Occipital lobe (tissue), 2 donors: ENCODE data around the gene SLC2A6. TPM values are rescaled to one million over a fixed set of nuclear protein-coding genes. Genes with fewer than 3 reads are reported as not detected.

Experiments used
- DNase-seq: peaks from one replicate; lab custom pipeline; 2025; lab: John Stamatoyannopoulos, UW
- total RNA-seq: library from RNA; depleted of rRNA; stranded (reverse); fragments of >200 nt; gene quantifications from one replicate; pipeline ENCODE4 v1.2.3, GENCODE V29; 2014

SLC2A6 gene
- total RNA-seq, 1 donor from 2014 or later = 17.2 TPM

GRCh38 chr9:133499132-133499891 is 20.4 kb upstream of the SLC2A6 start:
- no peak for DNase-seq

DNA sequence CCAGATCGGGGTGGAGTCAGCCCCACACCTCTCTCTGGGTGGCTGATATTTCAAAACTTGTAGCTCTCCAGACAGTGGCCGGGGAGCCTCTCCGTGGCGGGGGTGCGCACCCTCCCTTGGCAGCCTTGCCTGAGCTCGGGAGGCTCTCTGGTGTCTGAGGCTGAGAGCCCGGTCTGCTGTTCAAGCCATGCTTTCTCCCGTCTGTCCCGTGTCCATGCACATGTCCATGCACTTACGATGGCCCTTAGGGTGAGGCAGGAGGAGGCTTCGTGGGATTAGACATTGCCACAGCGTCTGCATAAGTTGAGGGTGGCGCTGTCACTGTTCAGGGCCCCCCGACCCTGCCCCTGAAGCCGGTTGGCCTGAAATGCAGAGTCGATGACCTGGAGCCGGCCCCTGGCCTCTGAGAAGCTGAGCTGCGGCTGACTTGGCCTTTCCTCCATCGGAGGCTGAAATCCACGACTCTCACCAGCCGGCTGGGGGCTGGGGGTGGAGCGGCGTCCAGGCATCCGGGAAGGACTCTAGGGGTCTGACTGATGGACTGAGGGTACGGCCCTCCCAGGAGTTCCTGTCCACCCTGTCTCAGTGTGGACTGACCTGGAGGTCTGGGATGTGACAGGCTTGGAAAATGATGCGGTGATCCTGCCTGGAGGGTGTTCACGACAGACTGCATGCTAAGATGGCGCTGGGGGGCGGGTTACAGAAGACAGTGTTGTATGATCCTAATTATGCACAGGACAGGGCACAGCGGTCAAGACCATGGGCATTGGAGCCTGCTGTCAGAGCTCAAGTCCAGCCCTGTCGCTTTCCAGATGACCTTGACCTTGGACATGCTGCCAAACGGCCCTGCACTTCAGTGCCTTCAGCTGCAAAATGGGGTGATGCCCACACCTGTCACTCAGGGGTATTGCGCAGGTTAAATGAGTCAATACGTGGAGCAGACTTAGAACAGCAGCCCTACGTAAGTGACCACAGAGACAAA is 18.3 kb upstream of the SLC2A6 start:
- no peak for DNase-seq

DNA sequence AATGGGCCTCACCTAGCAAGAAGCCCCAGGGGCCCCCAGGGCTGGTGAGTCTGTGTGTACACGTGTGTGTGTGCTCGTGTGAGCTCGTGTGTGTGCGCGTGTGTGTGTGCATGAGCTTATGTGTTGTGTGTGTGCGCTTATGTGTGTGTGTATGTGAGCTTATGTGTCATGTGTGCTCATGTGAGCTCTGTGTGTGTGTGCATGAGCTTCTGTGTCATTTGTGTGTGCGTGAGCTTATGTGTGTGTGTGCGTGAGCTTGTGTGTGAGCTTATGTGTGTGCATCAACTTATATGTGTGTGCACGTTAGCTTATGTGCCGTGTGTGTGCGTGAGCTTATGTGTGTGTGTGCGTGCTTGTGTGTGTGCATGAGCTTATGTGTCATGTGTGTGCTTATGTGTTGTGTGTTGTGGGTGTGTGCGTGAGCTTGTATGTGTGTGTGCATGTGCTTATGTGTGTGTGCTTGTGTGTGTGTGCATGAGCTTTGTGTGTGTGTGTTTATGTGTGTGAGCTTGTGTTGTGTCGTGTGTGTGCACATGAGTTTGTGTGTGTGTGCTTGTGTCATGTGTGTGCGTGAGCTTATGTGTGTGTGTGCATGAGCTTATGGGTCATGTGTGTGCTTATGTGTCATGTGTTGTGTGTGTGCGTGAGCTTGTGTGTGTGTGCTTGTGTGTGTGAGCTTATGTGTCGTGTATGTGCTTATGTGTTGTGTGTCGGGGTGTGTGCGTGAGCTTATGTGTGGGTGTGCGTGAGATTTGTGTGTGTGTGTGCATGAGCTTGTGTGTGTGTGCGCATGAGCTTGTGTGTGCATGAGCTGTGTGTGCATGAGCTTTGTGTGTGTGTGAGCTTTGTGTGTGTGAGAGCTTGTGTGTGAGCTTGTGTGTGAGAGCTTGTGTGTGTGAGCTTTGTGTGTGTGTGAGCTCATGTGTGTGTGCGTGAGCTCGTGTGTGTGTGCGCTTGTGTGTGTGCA is 16.7 kb upstream of the SLC2A6 start:
- no peak for DNase-seq

DNA sequence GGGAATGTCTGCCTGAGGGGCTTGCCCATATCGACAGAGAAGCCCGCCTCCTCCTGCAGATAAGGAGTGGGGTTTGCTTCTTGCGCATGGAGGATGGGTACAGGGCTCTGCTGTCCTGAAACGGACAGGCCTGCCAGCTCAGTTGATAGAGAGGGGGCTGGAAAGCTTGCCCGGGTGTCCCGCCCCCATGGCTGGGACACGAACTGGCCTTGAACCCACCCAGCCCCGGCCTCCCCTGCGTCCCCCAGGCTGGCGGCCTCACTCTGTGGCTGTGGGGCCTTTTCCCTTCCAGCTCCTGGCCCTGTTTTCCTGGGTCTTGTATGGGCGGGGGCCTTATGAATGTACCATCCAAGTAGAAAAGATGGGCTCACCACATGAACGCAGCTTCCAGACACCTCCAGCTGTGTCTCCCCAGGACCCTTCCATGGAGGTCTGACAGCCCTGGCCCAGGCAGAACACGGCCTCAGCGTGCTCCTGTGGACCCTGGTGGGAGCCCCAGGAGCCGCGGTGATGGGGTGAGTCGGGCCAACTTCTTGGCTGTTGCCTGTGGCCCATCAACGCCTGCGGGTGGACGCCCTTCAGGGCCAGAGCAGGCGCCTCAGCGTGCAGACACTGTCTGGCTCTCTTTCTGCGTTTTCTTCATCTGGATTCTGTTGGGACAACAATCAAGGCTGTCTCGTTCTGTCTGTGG is 15.9 kb upstream of the SLC2A6 start:
- no peak for DNase-seq

- no peak for DNase-seq
Observed at GRCh38 chr9:133493845-133494540, 15.1 kb upstream of the SLC2A6 start.

- no peak for DNase-seq
Observed at GRCh38 chr9:133493428-133493827, 14.5 kb upstream of the SLC2A6 start.

DNA sequence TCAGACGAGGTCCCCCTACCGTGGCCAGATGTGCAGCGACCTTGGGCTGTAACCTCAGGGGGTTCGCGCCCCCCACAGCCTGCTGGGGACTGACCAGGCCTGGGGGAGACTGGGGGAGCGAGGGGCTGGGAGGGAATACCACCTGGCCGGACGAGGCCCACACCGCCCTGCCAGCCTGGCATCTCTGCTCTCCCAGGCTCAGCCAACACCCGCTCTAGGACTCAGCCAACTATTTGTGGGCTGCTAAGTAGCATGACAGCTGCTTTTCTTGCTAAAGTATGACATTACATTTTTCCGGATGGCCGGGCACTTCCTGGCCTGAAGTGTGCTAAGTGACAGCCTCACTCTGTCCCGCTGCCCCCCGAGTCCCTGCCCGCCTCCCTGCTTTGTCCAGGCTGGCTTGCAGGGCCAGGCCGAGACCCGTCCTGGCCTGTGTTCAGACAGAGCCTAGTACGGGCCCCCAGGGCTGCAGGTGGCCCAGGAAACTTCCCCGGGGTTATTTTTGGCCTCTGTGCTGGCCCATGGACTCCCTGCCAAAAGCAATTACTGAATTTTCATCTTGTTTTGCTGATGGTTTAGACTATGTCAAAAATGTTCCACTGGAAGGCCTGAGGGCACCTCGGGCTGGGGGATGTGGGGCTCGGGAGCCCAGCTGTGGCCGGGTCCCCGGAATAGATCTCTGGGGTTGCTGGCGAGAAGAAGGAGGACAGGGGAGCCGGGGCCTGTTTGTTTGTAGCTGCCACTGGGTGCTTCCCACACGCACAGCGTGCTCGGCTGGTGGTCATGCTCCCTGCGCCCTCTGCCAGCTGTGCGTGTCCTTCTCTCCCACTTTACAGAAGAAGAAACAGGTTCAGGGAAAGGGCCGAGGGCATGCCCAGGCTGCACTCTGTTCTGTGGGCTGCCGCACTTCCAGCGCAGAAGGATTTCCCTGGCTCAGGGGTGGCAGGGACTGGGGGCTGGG is 13.4 kb upstream of the SLC2A6 start:
- DNase-seq = no peak

DNA sequence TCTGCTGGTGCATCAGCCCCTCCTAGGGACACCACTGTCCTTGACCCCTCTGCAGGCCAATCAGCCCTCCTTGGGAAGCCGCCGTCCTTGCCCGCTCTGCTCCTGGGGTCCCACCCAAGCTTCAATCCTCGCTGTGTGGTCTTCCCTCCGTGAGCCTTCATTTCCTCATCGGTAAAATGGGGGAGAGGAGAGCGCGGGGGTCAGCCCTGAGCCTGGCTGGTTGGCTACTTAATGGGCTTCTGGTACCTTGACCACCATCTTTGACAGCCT is 12.7 kb upstream of the SLC2A6 start:
- DNase-seq = no peak

- no peak for DNase-seq
Observed at GRCh38 chr9:133490865-133491655, 12.2 kb upstream of the SLC2A6 start.

DNA sequence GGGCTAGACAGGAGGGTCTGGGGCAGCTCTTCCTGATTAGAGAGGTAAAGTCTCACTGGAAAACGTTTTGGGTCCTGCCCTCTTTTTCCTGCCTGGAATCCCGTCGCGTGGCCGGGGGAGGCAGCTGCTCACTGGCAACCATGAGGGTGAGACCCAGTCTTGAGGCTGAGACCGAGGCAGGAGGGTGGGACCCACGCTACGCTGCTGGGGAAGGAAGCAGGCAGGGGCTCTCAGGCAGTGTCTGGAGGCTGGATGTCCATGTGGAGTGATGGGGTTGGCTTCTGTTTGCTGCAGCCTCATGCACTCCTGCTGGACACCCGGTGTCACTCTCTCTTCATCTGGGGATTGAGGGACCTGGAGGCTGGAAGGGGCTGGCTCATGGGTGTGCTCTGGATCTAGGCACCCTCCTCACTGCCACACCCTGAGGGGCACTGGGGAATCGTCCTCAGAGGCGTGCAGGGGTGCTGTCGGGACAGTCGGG is 11.3 kb upstream of the SLC2A6 start:
- DNase-seq = no peak

DNA sequence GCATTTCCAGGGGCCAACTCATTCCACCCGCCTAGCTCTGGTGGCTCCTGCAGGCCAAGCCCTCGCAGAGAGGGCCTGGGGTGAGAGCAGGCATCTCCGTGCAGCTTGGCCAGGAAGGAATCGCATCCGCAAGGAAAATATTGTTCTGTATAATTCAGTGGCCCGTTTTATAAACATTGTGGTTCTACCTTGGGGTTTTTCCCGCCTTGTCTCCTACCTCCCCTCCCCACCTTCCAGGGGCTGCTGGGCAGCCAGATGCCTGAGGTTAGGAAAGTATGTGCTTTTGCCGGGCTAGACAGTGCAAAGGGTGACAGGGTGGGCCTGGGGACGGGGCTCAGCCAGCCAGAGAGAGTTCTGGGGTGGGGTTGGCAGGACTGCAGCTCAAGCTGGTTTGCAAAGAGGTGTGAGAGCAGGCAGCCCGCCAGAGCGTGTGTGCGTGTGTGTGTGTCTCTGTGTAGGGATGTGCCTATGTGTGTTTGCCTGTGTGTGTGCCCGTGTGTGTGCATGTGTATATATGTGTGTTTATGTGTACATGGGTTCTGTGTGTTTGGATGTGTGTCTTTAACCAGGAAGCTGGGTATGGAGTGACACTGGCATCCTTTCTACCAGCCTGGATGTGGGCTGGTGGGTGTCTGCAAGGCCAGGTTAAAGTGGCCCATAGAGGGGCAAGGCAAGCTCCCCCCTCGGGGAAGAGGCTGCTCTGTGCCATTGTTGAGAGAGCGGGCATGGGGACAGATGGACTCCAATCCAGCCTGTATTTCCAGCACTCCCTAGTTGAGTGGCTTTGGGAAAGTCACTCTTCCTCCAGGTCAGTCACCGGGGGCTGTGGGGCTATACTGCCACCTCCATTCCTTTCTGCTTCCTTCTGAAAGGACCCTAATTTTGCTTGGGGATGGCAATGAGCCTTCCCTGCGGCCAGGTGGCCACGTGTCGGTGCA is 10.6 kb upstream of the SLC2A6 start:
- DNase-seq = no peak

GRCh38 chr9:133488686-133489252 is 9.9 kb upstream of the SLC2A6 start:
- DNase-seq = no peak

GRCh38 chr9:133487331-133487725 is 8.4 kb upstream of the SLC2A6 start:
- no peak for DNase-seq

DNA sequence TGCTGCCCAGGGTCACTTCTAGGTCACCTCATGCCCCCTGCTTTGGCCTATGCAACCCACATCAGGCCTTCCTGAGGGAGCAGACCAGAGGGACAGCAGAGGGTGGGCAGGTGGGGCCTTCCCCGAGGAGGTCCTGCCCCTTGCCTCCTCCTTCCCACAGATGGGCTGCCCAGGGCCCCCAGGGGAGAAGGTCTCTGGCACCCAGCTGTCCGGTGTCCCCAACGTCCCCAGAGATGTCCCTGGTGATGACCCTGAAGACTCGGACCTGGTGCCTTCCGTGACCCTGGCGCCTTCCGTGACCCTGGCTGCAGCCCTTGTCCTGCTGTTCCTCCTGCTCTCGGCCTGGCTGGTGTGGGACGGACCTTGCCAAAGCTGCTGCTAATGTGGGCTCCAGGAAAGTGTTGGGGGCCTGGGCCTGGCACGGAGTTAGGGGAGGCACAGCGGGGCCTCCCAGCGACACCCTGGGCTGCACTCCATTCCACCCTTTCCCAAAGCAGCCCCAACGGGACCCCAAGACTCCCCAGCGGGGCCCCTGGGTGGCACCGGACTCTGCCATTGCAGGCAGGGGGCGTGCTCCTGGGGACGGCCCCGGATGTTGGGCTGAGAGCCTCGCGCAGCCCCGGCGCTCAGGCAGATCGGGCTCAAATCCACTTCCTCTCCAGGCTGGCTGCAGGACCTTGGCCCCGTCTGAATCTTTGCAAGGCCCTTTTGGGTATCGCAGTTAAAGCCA is 6.8 kb upstream of the SLC2A6 start:
- no peak for DNase-seq

DNA sequence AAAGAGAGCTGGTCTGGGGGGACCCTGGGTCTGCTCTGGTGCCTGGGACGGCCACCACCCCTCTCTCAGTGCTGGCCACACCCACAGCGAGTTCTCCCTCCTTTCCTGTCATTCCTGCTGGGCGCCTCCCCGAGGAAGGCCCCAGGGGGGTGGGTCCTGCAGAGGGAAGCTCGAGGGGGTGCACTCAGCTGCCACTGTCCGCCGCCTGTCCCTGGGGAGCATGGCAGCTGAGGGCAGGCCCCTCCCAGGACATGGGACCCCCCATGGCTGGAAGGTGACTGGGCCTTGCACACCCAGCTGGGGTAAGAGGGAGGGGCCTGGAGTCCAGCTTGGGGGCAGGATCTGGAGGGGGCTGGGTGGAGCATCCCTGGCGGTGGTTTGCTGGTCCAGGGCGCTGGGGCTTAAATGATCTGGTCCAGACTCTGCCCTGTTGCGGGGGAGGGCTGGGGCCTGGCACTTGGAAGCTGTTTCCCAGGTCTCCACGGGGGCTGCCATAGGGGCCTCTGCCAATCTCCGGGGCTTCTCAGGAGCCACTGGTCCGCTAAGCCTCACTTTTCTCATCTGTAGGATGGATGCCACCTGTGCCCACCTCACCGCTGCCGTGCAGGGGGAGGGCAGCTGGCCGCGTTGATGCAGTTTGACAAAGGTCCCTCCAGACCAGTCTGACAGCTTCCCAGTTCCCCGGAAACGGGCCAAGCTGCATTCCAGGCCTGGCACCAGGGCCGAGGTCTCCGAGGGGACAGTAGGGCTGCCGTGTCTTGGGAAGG is 6.0 kb upstream of the SLC2A6 start:
- DNase-seq = no peak
